Measurements from ENCODE around the gene PCYT1A. TPM values are rescaled to one million over a fixed set of nuclear protein-coding genes. Genes with fewer than 3 reads are reported as not detected.

The PCYT1A gene
- total and polyA plus RNA-seq, 2 of the 13 experiments (the other 11 are each of a cell fraction or from before 2014, with no cell fraction given): 26.4 to 45.3 TPM

GRCh38 chr3:196287440-196288140 lies at the start of gene PCYT1A (continued):
- no peak; the same call in 1 of the 2 replicates for TF ChIP-seq IRX3 (CRISPR knock-in tag; IDR thresholded peaks at IDR 0.05; ENCODE audit: borderline replicate concordance, low read depth)
- TF ChIP-seq ZBTB20 (CRISPR knock-in tag; IDR thresholded peaks at IDR 0.05; ENCODE audit: borderline replicate concordance, low read depth): peak; percentile 85; the same call in 1 of the 2 replicates
- TF ChIP-seq, protein P1, sequence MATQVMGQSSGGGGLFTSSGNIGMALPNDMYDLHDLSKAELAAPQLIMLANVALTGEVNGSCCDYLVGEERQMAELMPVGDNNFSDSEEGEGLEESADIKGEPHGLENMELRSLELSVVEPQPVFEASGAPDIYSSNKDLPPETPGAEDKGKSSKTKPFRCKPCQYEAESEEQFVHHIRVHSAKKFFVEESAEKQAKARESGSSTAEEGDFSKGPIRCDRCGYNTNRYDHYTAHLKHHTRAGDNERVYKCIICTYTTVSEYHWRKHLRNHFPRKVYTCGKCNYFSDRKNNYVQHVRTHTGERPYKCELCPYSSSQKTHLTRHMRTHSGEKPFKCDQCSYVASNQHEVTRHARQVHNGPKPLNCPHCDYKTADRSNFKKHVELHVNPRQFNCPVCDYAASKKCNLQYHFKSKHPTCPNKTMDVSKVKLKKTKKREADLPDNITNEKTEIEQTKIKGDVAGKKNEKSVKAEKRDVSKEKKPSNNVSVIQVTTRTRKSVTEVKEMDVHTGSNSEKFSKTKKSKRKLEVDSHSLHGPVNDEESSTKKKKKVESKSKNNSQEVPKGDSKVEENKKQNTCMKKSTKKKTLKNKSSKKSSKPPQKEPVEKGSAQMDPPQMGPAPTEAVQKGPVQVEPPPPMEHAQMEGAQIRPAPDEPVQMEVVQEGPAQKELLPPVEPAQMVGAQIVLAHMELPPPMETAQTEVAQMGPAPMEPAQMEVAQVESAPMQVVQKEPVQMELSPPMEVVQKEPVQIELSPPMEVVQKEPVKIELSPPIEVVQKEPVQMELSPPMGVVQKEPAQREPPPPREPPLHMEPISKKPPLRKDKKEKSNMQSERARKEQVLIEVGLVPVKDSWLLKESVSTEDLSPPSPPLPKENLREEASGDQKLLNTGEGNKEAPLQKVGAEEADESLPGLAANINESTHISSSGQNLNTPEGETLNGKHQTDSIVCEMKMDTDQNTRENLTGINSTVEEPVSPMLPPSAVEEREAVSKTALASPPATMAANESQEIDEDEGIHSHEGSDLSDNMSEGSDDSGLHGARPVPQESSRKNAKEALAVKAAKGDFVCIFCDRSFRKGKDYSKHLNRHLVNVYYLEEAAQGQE (IDR thresholded peaks at IDR 0.05; ENCODE audit: borderline replicate concordance in 1 of 2, low read depth in 1 of 2, low read length in 2 of 2): no peak; a peak in 1 of 4 replicates
- TF ChIP-seq MED13 (CRISPR knock-in tag; IDR thresholded peaks at IDR 0.05): no peak
- peak; percentile 79; the same call in 1 of the 2 replicates for TF ChIP-seq ZNF598 (CRISPR knock-in tag; IDR thresholded peaks at IDR 0.05; ENCODE audit: borderline replicate concordance)
- TF ChIP-seq NONO (IDR thresholded peaks at IDR 0.05): no peak
- peak; percentile 90 for TF ChIP-seq NONO (CRISPR knock-in tag; conservative IDR thresholded peaks at IDR 0.05)
- peak; percentile 73 for TF ChIP-seq ETV5 (CRISPR knock-in tag; IDR thresholded peaks at IDR 0.05; ENCODE audit: borderline replicate concordance)
- TF ChIP-seq ATF4 (CRISPR knock-in tag; IDR thresholded peaks at IDR 0.05): peak in 1 of 2 experiments; percentile 82; a peak in 1 of 4 replicates
- TF ChIP-seq NFKBIZ (CRISPR knock-in tag; IDR thresholded peaks at IDR 0.05): no peak
- peak; percentile 90 for TF ChIP-seq POGK (CRISPR knock-in tag; conservative IDR thresholded peaks at IDR 0.05)
- TF ChIP-seq ZNF660 (CRISPR knock-in tag; IDR thresholded peaks at IDR 0.05; ENCODE audit: borderline replicate concordance, low read depth): no peak
- 0 out of 2 replicates have a peak, but pooled peaks have one; percentile 46 for TF ChIP-seq MXD1 (CRISPR knock-in tag; IDR thresholded peaks at IDR 0.05)
- TF ChIP-seq ZNF670 (CRISPR knock-in tag; IDR thresholded peaks at IDR 0.05; ENCODE audit: borderline replicate concordance): no peak; the same call in 1 of the 2 replicates
- no peak for TF ChIP-seq ZNF20 (CRISPR knock-in tag; IDR thresholded peaks at IDR 0.05)
- peak; percentile 21; the same call in 1 of the 2 replicates for TF ChIP-seq ZNF335 (CRISPR knock-in tag; IDR thresholded peaks at IDR 0.05)
- TF ChIP-seq ZNF501 (CRISPR knock-in tag; IDR thresholded peaks at IDR 0.05): peak; percentile 96
- TF ChIP-seq, protein P2, sequence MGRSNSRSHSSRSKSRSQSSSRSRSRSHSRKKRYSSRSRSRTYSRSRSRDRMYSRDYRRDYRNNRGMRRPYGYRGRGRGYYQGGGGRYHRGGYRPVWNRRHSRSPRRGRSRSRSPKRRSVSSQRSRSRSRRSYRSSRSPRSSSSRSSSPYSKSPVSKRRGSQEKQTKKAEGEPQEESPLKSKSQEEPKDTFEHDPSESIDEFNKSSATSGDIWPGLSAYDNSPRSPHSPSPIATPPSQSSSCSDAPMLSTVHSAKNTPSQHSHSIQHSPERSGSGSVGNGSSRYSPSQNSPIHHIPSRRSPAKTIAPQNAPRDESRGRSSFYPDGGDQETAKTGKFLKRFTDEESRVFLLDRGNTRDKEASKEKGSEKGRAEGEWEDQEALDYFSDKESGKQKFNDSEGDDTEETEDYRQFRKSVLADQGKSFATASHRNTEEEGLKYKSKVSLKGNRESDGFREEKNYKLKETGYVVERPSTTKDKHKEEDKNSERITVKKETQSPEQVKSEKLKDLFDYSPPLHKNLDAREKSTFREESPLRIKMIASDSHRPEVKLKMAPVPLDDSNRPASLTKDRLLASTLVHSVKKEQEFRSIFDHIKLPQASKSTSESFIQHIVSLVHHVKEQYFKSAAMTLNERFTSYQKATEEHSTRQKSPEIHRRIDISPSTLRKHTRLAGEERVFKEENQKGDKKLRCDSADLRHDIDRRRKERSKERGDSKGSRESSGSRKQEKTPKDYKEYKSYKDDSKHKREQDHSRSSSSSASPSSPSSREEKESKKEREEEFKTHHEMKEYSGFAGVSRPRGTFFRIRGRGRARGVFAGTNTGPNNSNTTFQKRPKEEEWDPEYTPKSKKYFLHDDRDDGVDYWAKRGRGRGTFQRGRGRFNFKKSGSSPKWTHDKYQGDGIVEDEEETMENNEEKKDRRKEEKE (IDR thresholded peaks at IDR 0.05): no peak
